ENCODE data around the gene E2F1.
A peak's percentile ranks its signal among the peaks of the same experiment; 100 is the strongest.
"Not testable (repeated sequence)": the region's sequence is repeated elsewhere in the genome, so short reads cannot be mapped to it uniquely, and the experiment has no call there.

The E2F1 gene

GRCh38 chr20:33645396-33645795 is 40.8 kb downstream of the E2F1 start:
- H3K27ac ChIP-seq: peak overlapping the region; percentile 99
- TF ChIP-seq, protein P1, sequence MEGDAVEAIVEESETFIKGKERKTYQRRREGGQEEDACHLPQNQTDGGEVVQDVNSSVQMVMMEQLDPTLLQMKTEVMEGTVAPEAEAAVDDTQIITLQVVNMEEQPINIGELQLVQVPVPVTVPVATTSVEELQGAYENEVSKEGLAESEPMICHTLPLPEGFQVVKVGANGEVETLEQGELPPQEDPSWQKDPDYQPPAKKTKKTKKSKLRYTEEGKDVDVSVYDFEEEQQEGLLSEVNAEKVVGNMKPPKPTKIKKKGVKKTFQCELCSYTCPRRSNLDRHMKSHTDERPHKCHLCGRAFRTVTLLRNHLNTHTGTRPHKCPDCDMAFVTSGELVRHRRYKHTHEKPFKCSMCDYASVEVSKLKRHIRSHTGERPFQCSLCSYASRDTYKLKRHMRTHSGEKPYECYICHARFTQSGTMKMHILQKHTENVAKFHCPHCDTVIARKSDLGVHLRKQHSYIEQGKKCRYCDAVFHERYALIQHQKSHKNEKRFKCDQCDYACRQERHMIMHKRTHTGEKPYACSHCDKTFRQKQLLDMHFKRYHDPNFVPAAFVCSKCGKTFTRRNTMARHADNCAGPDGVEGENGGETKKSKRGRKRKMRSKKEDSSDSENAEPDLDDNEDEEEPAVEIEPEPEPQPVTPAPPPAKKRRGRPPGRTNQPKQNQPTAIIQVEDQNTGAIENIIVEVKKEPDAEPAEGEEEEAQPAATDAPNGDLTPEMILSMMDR (conservative IDR thresholded peaks at IDR 0.05): no peak

GRCh38 chr20:33645072-33645358 is 41.2 kb downstream of the E2F1 start:
- peak overlapping the region; percentile 99 for H3K27ac ChIP-seq
- TF ChIP-seq, protein P1 (conservative IDR thresholded peaks at IDR 0.05): no peak

- TF ChIP-seq, protein P1 (conservative IDR thresholded peaks at IDR 0.05): no peak
These were observed 41.7 kb downstream of the E2F1 start for GRCh38 chr20:33644313-33645071.

DNA sequence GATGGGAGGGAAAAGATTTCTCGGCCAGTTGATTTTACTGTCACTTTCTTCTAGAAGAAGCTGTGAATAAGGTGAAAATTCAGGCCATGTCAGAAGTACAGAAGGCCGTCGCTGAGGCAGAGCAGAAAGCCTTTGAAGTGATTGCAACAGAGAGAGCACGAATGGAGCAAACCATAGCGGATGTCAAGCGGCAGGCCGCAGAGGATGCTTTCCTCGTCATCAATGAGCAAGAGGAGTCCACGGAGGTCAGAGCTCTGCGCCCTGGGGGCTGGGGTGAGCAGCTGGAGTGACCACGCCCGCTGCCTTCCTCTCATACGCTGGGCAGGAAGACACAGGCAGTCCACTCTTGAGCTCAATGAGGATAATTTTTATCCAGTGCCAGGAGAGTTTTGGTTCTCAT is 45.9 kb downstream of the E2F1 start:
- TF ChIP-seq, protein P1 (conservative IDR thresholded peaks at IDR 0.05): no peak
- H3K27ac ChIP-seq: peak overlapping the region; percentile 68; the same call in 1 of the 2 replicates

More at GRCh38 chr20:33644313-33645071, 41.7 kb downstream of the E2F1 start:
- H3K27ac ChIP-seq: peak overlapping the region; percentile 99

GRCh38 chr20:33636776-33637175 is 49.4 kb downstream of the E2F1 start:
- TF ChIP-seq, protein P1 (conservative IDR thresholded peaks at IDR 0.05): no peak
- H3K27ac ChIP-seq: peak overlapping the region; percentile 22; the same call in 1 of the 2 replicates

- H3K27ac ChIP-seq: peak overlapping the region; percentile 22
- TF ChIP-seq, protein P1 (conservative IDR thresholded peaks at IDR 0.05): no peak
These were observed 50.8 kb downstream of the E2F1 start for GRCh38 chr20:33635341-33635740.

DNA sequence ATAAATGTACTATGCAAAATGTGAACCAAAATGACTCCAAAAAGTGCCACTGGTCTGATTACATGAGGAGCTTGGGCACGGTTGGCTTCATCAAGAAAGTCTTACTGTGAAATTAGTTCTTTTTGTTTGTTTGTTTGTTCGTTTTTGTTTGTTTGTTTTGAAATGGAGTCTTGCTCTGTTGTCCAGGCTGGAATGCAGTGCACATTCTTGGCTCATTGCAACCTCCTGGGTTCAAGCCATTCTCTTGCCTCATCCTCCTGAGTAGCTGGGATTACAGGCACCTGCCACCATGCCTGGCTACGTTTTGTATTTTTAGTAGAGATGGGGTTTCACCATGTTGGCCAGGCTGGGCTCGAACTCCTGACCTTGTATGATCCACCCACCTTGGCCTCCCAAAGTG is 54.3 kb downstream of the E2F1 start:
- not testable (repeated sequence) for H3K27ac ChIP-seq

- TF ChIP-seq, protein P1 (conservative IDR thresholded peaks at IDR 0.05): no peak
- H3K27ac ChIP-seq: no peak overlapping the region
These were observed 55.7 kb downstream of the E2F1 start for GRCh38 chr20:33630507-33630906.

Data from VCaP (cell line).